GM12878 (cell line): ENCODE data around the gene GRIK4. TPM values are rescaled to one million over a fixed set of nuclear protein-coding genes. Genes with fewer than 3 reads are reported as not detected.

Experiments
- ATAC-seq: fragments of 200-7000 bp; cut with Tn5 transposase; 3 replicates; pipeline ENCODE4 v1.9.1; 2020; ENCODE audit warnings: mild to moderate bottlenecking, moderate library complexity
- BruUV-seq: library from RNA; stranded (reverse); fragments of 400-500 nt; replicated peaks from 2 replicates; lab custom pipeline; 2021; lab: Mats Ljungman, UMichigan
- CTCF ChIA-PET: fragments of 300-600 bp; sonication (Branson Sonifier 250); formaldehyde crosslinking; extraction: SDS; loops from one replicate; lab custom pipeline; 2021; ENCODE audit warnings: inconsistent platforms; lab: Yijun Ruan, JAX
- POLR2A ChIA-PET: fragments of 350-600 bp; formaldehyde crosslinking; extraction: SDS; loops from one replicate; lab custom pipeline; 2021; ENCODE audit warnings: inconsistent platforms; lab: Charles Lee
- RAD21 ChIA-PET: fragments of 300-600 bp; sonication (Branson Sonifier 250); formaldehyde crosslinking; loops from one replicate; lab custom pipeline; 2023; ENCODE audit warnings: antibody characterized with exemption; ENCODE audit not compliant: unreplicated experiment; lab: Charles Lee
- SMC1A ChIA-PET: fragments of 300-600 bp; sonication (Branson Sonifier 250); formaldehyde crosslinking; loops from one replicate; lab custom pipeline; 2023; ENCODE audit not compliant: unreplicated experiment, uncharacterized antibody; lab: Charles Lee
- DNase-seq: peaks from one replicate; pipeline ENCODE4 v3.0.0-alpha.2; 2011; ENCODE audit warnings: low read depth, low spot score
- FAIRE-seq: peaks from 3 replicates; lab custom pipeline; 2011; peaks lifted over from hg19 to GRCh38; lab: Jason Lieb, UNC
- H2AFZ ChIP-seq: 2 replicates; pipeline ENCODE4 v1.6.0; 2011; ENCODE audit warnings: low read depth, low read length, control low read depth; ENCODE audit not compliant: control insufficient read depth
- H3K27ac ChIP-seq: 2 replicates; pipeline ENCODE4 v1.5.1; 2011; ENCODE audit warnings: control low read depth; ENCODE audit not compliant: control insufficient read depth, insufficient read depth
- H3K27me3 ChIP-seq, 2 experiments: replicated peaks in 1 of 2; 2 replicates each; pipeline versions ENCODE4 v1.6.0 to v1.6.1; 2011; ENCODE audit warnings: low read length in 1 of 2; ENCODE audit not compliant: control insufficient read depth in 2 of 2, insufficient read depth in 2 of 2
- H3K36me3 ChIP-seq, 2 experiments: 2 replicates each; pipeline ENCODE4 v1.5.1; 2011; ENCODE audit warnings: low read length in 1 of 2; ENCODE audit not compliant: control insufficient read depth in 2 of 2, insufficient read depth in 2 of 2
- H3K4me1 ChIP-seq: 2 replicates; pipeline ENCODE4 v1.6.1; 2011; ENCODE audit warnings: mild to moderate bottlenecking, low read length, moderate library complexity, mixed read lengths; ENCODE audit not compliant: control insufficient read depth, insufficient read depth
- H3K4me2 ChIP-seq: 2 replicates; pipeline ENCODE4 v1.6.0; 2011; ENCODE audit warnings: control low read depth; ENCODE audit not compliant: control insufficient read depth, insufficient read depth
- H3K4me3 ChIP-seq: fragments of 200-600 bp; sonication (generic); 2 replicates; pipeline ENCODE4 v1.5.1; 2016
- H3K79me2 ChIP-seq: 2 replicates; pipeline ENCODE4 v1.6.0; 2011; ENCODE audit warnings: low read length; ENCODE audit not compliant: control insufficient read depth, insufficient read depth
- H3K9ac ChIP-seq: 2 replicates; pipeline ENCODE4 v1.8.0; 2011; ENCODE audit warnings: low read length, control low read depth, mixed read lengths; ENCODE audit not compliant: control insufficient read depth, insufficient read depth
- H3K9me3 ChIP-seq: replicated peaks from 3 replicates; pipeline ENCODE4 v1.5.1; 2011; ENCODE audit warnings: mild to moderate bottlenecking, low read length; ENCODE audit not compliant: control insufficient read depth, insufficient read depth
- H4K20me1 ChIP-seq: 2 replicates; pipeline ENCODE4 v1.6.0; 2011; ENCODE audit not compliant: control insufficient read depth, insufficient read depth
- BHLHE40 ChIP-seq, 2 experiments: fragments of 450-650 bp in 1 of 2; IDR thresholded peaks; 2 replicates each; pipeline ENCODE4 v1.6.1; 2011 to 2017; ENCODE audit warnings: low read depth in 2 of 2, borderline replicate concordance in 1 of 2, improper control_type of control experiment in 1 of 2, low read length in 1 of 2, mild to moderate bottlenecking in 1 of 2
- BRCA1 ChIP-seq: IDR thresholded peaks from 2 replicates; pipeline ENCODE4 v1.6.1; 2011; ENCODE audit warnings: low read depth, low read length, improper control_type of control experiment
- CREB1 ChIP-seq: IDR thresholded peaks from 2 replicates; pipeline ENCODE4 v1.6.1; 2012; ENCODE audit warnings: low read depth, mild to moderate bottlenecking, inconsistent platforms
- EP300 ChIP-seq, 2 experiments: fragments of 150-350 bp in 1 of 2; IDR thresholded peaks; 2 replicates each; pipeline ENCODE4 v1.6.1; 2011 to 2012; ENCODE audit warnings: low read depth in 2 of 2, low read length in 2 of 2, borderline replicate concordance in 1 of 2, improper control_type of control experiment in 1 of 2, inconsistent platforms in 1 of 2; ENCODE audit not compliant: control insufficient read depth in 1 of 2
- GATAD2B ChIP-seq: fragments of 450-650 bp; conservative IDR thresholded peaks from 2 replicates; pipeline ENCODE4 v1.6.1; 2017; ENCODE audit warnings: low read depth, mild to moderate bottlenecking, moderate library complexity
- IKZF1 ChIP-seq: fragments of 450-650 bp; conservative IDR thresholded peaks from 2 replicates; pipeline ENCODE4 v1.6.1; 2017; ENCODE audit warnings: antibody characterized with exemption, mild to moderate bottlenecking
- IKZF2 ChIP-seq, 2 experiments: fragments of 450-650 bp; IDR thresholded peaks; 2 replicates each; pipeline ENCODE4 v1.6.1; 2017; ENCODE audit warnings: mild to moderate bottlenecking in 2 of 2, moderate library complexity in 2 of 2
- JUND ChIP-seq: IDR thresholded peaks from 2 replicates; pipeline ENCODE4 v1.6.1; 2012; ENCODE audit warnings: low read depth, mild to moderate bottlenecking, low read length, improper control_type of control experiment, moderate library complexity
- MEF2B ChIP-seq: fragments of 450-650 bp; IDR thresholded peaks from 2 replicates; pipeline ENCODE4 v1.6.1; 2018; ENCODE audit warnings: mild to moderate bottlenecking, moderate library complexity; ENCODE audit not compliant: partially characterized antibody, poor library complexity, severe bottlenecking
- MTA2 ChIP-seq: fragments of 450-650 bp; IDR thresholded peaks from 2 replicates; pipeline ENCODE4 v1.6.1; 2016; ENCODE audit warnings: low read depth, mild to moderate bottlenecking, moderate library complexity
- PAX5 ChIP-seq: IDR thresholded peaks from 2 replicates; pipeline ENCODE4 v1.6.1; 2011; ENCODE audit warnings: low read depth, low read length, borderline replicate concordance
- RELA ChIP-seq: fragments of 450-650 bp; IDR thresholded peaks from 2 replicates; pipeline ENCODE4 v1.8.0; 2014; ENCODE audit warnings: borderline replicate concordance; ENCODE audit not compliant: partially characterized antibody
- SPI1 ChIP-seq: IDR thresholded peaks from 2 replicates; pipeline ENCODE4 v1.6.1; 2011; ENCODE audit warnings: low read depth, mild to moderate bottlenecking, low read length, moderate library complexity, borderline replicate concordance; ENCODE audit not compliant: insufficient read depth
- TCF12 ChIP-seq: IDR thresholded peaks from 2 replicates; pipeline ENCODE4 v1.6.1; 2011; ENCODE audit warnings: low read depth, mild to moderate bottlenecking, low read length
- WGBS: methylation state at CpG from one replicate; pipeline ENCODE4 v1.1.6; 2016; ENCODE audit warnings: low lambda C conversion rate; ENCODE audit not compliant: insufficient replicate concordance, insufficient coverage; ENCODE audit errors: missing lambda C conversion rate; 5-methylcytosine and 5-hydroxymethylcytosine counted together
- in situ Hi-C: fragments of 300-500 bp; cut with MboI; formaldehyde crosslinking; loops from 9 replicates; pipeline ENCODE4 v1.14.3; 2018; ENCODE audit warnings: mixed read lengths
- intact Hi-C: fragments of 100-400 bp; cut with micrococcal nuclease; formaldehyde crosslinking; loops from one replicate; pipeline ENCODE4 v1.14.2; 2022; ENCODE audit not compliant: unreplicated experiment
- polyA plus RNA-seq, 11 experiments: library from polyadenylated mRNA; depleted of rRNA in 4 of 11; unstranded in 6 of 11; stranded (reverse) in 5 of 11; fragments of >200 nt; fragmentation: Nextera tagmentation in 4 of 11; fragmentation: Illumina TruSeq in 1 of 11; extraction: Ambion mirVana in 4 of 11; extraction: Trizol in 1 of 11; gene quantifications; 1 replicate in 1 of 11; 2 replicates in 10 of 11; pipeline versions ENCODE4 v1.2.1 to v1.2.3, GENCODE V29; 2011 to 2016; ENCODE audit warnings: inconsistent platforms in 2 of 11, missing spikeins in 2 of 11, low read depth in 1 of 11
- total RNA-seq, 4 experiments: library from RNA; depleted of rRNA in 3 of 4; stranded (reverse); fragments of >200 nt in 3 of 4; fragmentation: Illumina TruSeq in 1 of 4; extraction: Trizol in 1 of 4; gene quantifications; 2 replicates each; pipeline versions ENCODE4 v1.2.1 to v1.2.3, GENCODE V29; 2013 to 2021
- TF ChIP-seq, protein P1 (sequence below): fragments of 450-650 bp; IDR thresholded peaks from 2 replicates; pipeline ENCODE4 v1.6.1; 2017; ENCODE audit warnings: mild to moderate bottlenecking, moderate library complexity
- TF ChIP-seq, protein P2 (sequence below): fragments of 450-650 bp; IDR thresholded peaks from 2 replicates; pipeline ENCODE4 v1.6.1; 2017; ENCODE audit warnings: mild to moderate bottlenecking, low read depth, inconsistent platforms; ENCODE audit not compliant: poor library complexity, severe bottlenecking

GRIK4 gene
- total and polyA plus RNA-seq, 10 of the 15 experiments (the other 5 are each of a cell fraction or from before 2014, with no cell fraction given) = 0.33 to 3.6 (median 0.72) TPM

DNA sequence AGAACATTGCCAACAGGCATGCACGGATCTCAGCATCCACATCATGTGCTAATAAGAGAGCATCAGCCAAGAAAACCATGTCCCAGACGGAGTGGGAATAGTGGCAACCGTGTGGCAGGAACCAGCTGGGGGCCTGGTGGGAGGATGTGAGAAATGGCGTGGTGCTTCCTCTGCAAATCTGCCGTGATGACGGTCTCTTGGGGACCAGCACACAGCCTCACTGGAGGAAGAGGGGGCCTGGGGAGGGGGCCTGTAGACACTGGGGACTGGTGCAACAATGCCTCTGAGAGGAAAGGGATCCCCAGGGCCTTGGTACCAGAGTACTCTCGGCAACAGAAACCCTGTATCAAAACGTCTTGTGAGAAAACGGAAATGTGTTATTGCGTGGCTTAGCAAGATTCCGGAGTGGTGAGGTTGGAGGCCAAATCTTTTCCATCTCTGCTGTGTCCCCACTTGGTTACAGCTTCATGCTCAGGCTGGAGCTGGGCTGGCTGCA is 358.0 kb downstream of the GRIK4 start:
- DNase-seq (peak; percentile 40), ATAC-seq (peak; percentile 89), FAIRE-seq (no peak)
- H3K4me2 ChIP-seq = peak overlapping the region; percentile 44; the same call in 1 of the 2 replicates
- H4K20me1 ChIP-seq = no peaks in the 10 kb centered on the region
- no peaks in the 10 kb centered on the region for H3K27me3 ChIP-seq
- ChIA-PET POLR2A (no interaction called here), RAD21 (no interaction called here), SMC1A (interaction anchor here (0.6 to 1.1 kb wide), 3 partner anchors 9 to 184 kb away, joined by 3 to 4 read pairs (median 4); no protein-coding TSS in a partner anchor), CTCF (interaction anchor here (1.1 to 1.7 kb wide), 4 partner anchors 19 to 60 kb away, joined by 3 to 13 read pairs (median 4); no protein-coding TSS in a partner anchor)
- no peaks in the 10 kb centered on the region for H3K79me2 ChIP-seq
- BruUV-seq = no TSS peak
- 4% methylated on average over 11 of the region's 11 CpGs for WGBS
- intact Hi-C loops (loop anchor here (2.0 kb wide), 1 partner anchor 59 kb away; no protein-coding TSS in a partner anchor), in situ Hi-C loops (no loop called here)
- no peak overlapping the region for H3K9ac ChIP-seq
- no peak overlapping the region for H3K27ac ChIP-seq
- no peaks in the 10 kb centered on the region for H3K36me3 ChIP-seq
- H3K9me3 ChIP-seq = no peaks in the 10 kb centered on the region
- peaks cover 15% of the 10 kb centered on the region for H3K4me1 ChIP-seq
- no peak overlapping the region for H3K4me3 ChIP-seq
- H2AFZ ChIP-seq = peak overlapping the region; percentile 19; the same call in 1 of the 2 replicates
- TF ChIP-seq SPI1 (peak; percentile 14; the same call in 1 of the 2 replicates), CREB1 (no peak), BRCA1 (no peak), TCF12 (0 out of 2 replicates have a peak, but pooled peaks have one; percentile 42), GATAD2B (peak; percentile 31; the same call in 1 of the 2 replicates), MTA2 (peak; percentile 15; the same call in 1 of the 2 replicates), PAX5 (0 out of 2 replicates have a peak, but pooled peaks have one; percentile 3), EP300 (IDR thresholded peaks at IDR 0.05; ENCODE audit: borderline replicate concordance in 1 of 2, control insufficient read depth in 1 of 2, low read depth in 2 of 2, low read length in 2 of 2) (0 out of 4 replicates have a peak, but pooled peaks of 1 of the 2 experiments have one; percentile 6), IKZF1 (peak; percentile 49; the same call in 1 of the 2 replicates), RELA (no peak), IKZF2 (IDR thresholded peaks at IDR 0.05) (peak; percentile 52 to 58; a peak in 2 of 4 replicates), JUND (no peak), BHLHE40 (IDR thresholded peaks at IDR 0.05; ENCODE audit: borderline replicate concordance in 1 of 2, low read depth in 2 of 2, low read length in 1 of 2) (0 out of 4 replicates have a peak, but pooled peaks of 1 of the 2 experiments have one; percentile 18), MEF2B (peak; percentile 95)
- TF ChIP-seq, protein P1, sequence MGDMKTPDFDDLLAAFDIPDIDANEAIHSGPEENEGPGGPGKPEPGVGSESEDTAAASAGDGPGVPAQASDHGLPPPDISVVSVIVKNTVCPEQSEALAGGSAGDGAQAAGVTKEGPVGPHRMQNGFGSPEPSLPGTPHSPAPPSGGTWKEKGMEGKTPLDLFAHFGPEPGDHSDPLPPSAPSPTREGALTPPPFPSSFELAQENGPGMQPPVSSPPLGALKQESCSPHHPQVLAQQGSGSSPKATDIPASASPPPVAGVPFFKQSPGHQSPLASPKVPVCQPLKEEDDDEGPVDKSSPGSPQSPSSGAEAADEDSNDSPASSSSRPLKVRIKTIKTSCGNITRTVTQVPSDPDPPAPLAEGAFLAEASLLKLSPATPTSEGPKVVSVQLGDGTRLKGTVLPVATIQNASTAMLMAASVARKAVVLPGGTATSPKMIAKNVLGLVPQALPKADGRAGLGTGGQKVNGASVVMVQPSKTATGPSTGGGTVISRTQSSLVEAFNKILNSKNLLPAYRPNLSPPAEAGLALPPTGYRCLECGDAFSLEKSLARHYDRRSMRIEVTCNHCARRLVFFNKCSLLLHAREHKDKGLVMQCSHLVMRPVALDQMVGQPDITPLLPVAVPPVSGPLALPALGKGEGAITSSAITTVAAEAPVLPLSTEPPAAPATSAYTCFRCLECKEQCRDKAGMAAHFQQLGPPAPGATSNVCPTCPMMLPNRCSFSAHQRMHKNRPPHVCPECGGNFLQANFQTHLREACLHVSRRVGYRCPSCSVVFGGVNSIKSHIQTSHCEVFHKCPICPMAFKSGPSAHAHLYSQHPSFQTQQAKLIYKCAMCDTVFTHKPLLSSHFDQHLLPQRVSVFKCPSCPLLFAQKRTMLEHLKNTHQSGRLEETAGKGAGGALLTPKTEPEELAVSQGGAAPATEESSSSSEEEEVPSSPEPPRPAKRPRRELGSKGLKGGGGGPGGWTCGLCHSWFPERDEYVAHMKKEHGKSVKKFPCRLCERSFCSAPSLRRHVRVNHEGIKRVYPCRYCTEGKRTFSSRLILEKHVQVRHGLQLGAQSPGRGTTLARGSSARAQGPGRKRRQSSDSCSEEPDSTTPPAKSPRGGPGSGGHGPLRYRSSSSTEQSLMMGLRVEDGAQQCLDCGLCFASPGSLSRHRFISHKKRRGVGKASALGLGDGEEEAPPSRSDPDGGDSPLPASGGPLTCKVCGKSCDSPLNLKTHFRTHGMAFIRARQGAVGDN = 0 out of 2 replicates have a peak, but pooled peaks have one; percentile 22
- TF ChIP-seq, protein P2, sequence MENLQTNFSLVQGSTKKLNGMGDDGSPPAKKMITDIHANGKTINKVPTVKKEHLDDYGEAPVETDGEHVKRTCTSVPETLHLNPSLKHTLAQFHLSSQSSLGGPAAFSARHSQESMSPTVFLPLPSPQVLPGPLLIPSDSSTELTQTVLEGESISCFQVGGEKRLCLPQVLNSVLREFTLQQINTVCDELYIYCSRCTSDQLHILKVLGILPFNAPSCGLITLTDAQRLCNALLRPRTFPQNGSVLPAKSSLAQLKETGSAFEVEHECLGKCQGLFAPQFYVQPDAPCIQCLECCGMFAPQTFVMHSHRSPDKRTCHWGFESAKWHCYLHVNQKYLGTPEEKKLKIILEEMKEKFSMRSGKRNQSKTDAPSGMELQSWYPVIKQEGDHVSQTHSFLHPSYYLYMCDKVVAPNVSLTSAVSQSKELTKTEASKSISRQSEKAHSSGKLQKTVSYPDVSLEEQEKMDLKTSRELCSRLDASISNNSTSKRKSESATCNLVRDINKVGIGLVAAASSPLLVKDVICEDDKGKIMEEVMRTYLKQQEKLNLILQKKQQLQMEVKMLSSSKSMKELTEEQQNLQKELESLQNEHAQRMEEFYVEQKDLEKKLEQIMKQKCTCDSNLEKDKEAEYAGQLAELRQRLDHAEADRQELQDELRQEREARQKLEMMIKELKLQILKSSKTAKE = no peak
